ENCODE measurements around the gene VRK1. TPM values are rescaled to one million over a fixed set of nuclear protein-coding genes. Genes with fewer than 3 reads are reported as not detected.
"Not testable (repeated sequence)": the region's sequence is repeated elsewhere in the genome, so short reads cannot be mapped to it uniquely, and the experiment has no call there.

The VRK1 gene
- total and polyA plus RNA-seq, 9 donors: 11.1 to 18.4 (median 12.3) TPM

DNA sequence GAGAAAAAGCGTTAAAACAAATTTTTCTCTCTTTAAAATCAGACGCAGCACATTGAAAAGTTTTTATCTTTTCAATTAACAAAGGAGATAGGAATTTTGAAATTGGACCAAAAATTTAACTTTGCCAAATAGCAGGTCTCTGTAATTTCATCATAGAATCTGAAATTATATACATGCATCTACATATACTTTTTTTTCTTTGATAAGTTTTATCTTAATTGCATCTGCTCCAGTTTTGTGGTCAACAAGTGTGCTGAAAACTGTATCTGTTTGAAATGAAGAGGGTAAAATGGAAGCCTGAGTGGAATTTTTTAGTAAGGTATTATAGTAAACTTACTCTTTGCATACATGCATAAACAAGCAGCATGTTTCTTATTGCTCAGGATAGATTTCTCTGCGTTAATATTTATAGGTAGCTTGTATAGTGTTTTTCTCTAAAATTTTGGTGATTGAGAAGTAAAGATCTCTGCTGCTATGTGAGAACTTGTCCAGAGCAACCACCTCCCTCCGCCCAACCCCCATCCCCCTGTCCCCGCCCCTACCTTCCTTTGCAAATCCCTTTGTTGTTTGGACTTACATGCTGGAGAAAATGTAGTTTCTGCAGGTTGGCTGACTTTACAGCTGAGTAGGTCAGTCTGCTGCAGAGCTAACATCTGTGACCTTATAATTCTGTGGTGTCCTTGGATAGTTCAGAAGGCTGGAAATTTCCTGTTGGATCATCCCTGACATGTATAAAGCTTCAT is 64.6 kb downstream of the VRK1 start:
- WGBS (ENCODE audit: insufficient coverage): no CpG with 5 or more reads among the region's 5 CpGs
- no peak overlapping the region for H3K27ac ChIP-seq (ENCODE audit: low read length)
- H3K27me3 ChIP-seq (ENCODE audit: control insufficient read depth, insufficient read depth, low read length): no peaks in the 10 kb centered on the region
- no peaks in the 10 kb centered on the region for H3K9me3 ChIP-seq (replicated peaks; ENCODE audit: control insufficient read depth, low read depth, low read length)
- DNase-seq: peak; percentile 1
- H3K4me3 ChIP-seq (ENCODE audit: low read length): no peak overlapping the region
- no peaks in the 10 kb centered on the region for H3K36me3 ChIP-seq (ENCODE audit: control insufficient read depth, insufficient read depth, low read length)
- no peaks in the 10 kb centered on the region for H3K4me1 ChIP-seq (ENCODE audit: control insufficient read depth, insufficient read depth, low read length)

- Histone ChIP-seq H3K27me3 (ENCODE audit: control insufficient read depth, insufficient read depth, low read length) (no peaks in the 10 kb centered on the region), H3K4me3 (ENCODE audit: low read length) (no peak overlapping the region), H3K9me3 (replicated peaks; ENCODE audit: control insufficient read depth, low read depth, low read length) (no peaks in the 10 kb centered on the region), H3K27ac (ENCODE audit: low read length) (no peak overlapping the region), H3K36me3 (ENCODE audit: control insufficient read depth, insufficient read depth, low read length) (no peaks in the 10 kb centered on the region), H3K4me1 (ENCODE audit: control insufficient read depth, insufficient read depth, low read length) (no peaks in the 10 kb centered on the region)
- WGBS (ENCODE audit: insufficient coverage): 71% methylated on average over 1 of the region's 5 CpGs
- DNase-seq: no peak
Measured at GRCh38 chr14:96863327-96863985, 66.3 kb downstream of the VRK1 start.

- whole genome bisulfite sequencing (ENCODE audit: insufficient coverage): no CpG with 5 or more reads among the region's 3 CpGs
Measured at GRCh38 chr14:96863986-96864330, 66.8 kb downstream of the VRK1 start.

GRCh38 chr14:96867634-96868033 is 70.5 kb downstream of the VRK1 start:
- no peaks in the 10 kb centered on the region for H3K27me3 ChIP-seq (ENCODE audit: control insufficient read depth, insufficient read depth, low read length)
- no peaks in the 10 kb centered on the region for H3K4me1 ChIP-seq (ENCODE audit: control insufficient read depth, insufficient read depth, low read length)
- no peak overlapping the region for H3K27ac ChIP-seq (ENCODE audit: low read length)
- no peaks in the 10 kb centered on the region for H3K36me3 ChIP-seq (ENCODE audit: control insufficient read depth, insufficient read depth, low read length)
- no peak overlapping the region for H3K4me3 ChIP-seq (ENCODE audit: low read length)
- DNase-seq: no peak
- no peaks in the 10 kb centered on the region for H3K9me3 ChIP-seq (replicated peaks; ENCODE audit: control insufficient read depth, low read depth, low read length)
- no CpG with 5 or more reads among the region's 3 CpGs for WGBS (ENCODE audit: insufficient coverage)

More at GRCh38 chr14:96863986-96864330, 66.8 kb downstream of the VRK1 start:
- Histone ChIP-seq H3K4me1 (ENCODE audit: control insufficient read depth, insufficient read depth, low read length) (no peaks in the 10 kb centered on the region), H3K27me3 (ENCODE audit: control insufficient read depth, insufficient read depth, low read length) (no peaks in the 10 kb centered on the region), H3K36me3 (ENCODE audit: control insufficient read depth, insufficient read depth, low read length) (no peaks in the 10 kb centered on the region), H3K4me3 (ENCODE audit: low read length) (no peak overlapping the region), H3K27ac (ENCODE audit: low read length) (no peak overlapping the region), H3K9me3 (replicated peaks; ENCODE audit: control insufficient read depth, low read depth, low read length) (no peaks in the 10 kb centered on the region)
- DNase-seq: no peak

DNA sequence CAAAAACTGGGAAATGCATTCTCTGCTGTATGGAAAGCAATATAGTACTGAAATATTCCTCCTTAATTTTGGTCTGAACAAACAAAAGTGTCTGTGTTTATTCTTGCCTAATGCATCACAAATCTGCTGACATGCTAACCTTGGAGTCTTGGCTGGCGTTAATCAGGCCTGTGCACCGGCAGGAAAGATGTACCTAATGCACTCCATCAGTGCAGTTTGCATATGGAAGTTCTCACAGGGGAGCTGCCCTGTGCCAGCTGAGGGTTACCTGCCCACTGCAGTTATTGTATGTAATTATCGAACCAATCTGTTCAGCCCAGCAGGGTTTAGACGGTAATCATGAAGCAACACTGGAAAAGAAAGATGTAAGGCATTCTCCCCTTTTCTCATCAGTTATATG is 76.9 kb downstream of the VRK1 start:
- no peak overlapping the region for H3K4me3 ChIP-seq (ENCODE audit: low read length)
- no peaks in the 10 kb centered on the region for H3K36me3 ChIP-seq (ENCODE audit: control insufficient read depth, insufficient read depth, low read length)
- H3K27me3 ChIP-seq (ENCODE audit: control insufficient read depth, insufficient read depth, low read length): no peaks in the 10 kb centered on the region
- no peak overlapping the region for H3K27ac ChIP-seq (ENCODE audit: low read length)
- no peaks in the 10 kb centered on the region for H3K9me3 ChIP-seq (replicated peaks; ENCODE audit: control insufficient read depth, low read depth, low read length)
- no peak for DNase-seq
- H3K4me1 ChIP-seq (ENCODE audit: control insufficient read depth, insufficient read depth, low read length): no peaks in the 10 kb centered on the region
- WGBS (ENCODE audit: insufficient coverage): 60% methylated on average over 2 of the region's 4 CpGs

DNA sequence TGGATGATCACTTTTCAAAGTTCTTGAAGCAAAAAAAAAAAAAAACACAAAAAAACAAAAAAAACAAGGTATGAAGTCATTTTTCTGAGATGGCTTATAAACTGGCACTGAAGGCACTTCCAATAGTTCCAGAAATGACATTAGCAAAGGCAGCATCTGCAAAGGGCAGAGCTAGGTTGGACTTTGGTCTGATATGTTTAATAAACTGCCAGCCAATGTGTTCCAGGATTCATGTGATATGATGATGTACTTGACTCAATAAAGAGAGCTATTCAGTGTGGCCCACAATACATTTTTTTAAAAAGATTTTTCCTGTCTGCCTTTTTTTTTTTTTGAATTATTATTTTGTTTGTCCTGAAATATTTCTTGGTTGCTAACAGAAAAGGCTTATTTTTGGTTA is 79.6 kb downstream of the VRK1 start:
- Histone ChIP-seq H3K27ac (ENCODE audit: low read length) (no peak overlapping the region), H3K36me3 (ENCODE audit: control insufficient read depth, insufficient read depth, low read length) (no peaks in the 10 kb centered on the region), H3K4me1 (ENCODE audit: control insufficient read depth, insufficient read depth, low read length) (no peaks in the 10 kb centered on the region), H3K9me3 (replicated peaks; ENCODE audit: control insufficient read depth, low read depth, low read length) (no peaks in the 10 kb centered on the region), H3K4me3 (ENCODE audit: low read length) (no peak overlapping the region), H3K27me3 (ENCODE audit: control insufficient read depth, insufficient read depth, low read length) (no peaks in the 10 kb centered on the region)
- no peak for DNase-seq

DNA sequence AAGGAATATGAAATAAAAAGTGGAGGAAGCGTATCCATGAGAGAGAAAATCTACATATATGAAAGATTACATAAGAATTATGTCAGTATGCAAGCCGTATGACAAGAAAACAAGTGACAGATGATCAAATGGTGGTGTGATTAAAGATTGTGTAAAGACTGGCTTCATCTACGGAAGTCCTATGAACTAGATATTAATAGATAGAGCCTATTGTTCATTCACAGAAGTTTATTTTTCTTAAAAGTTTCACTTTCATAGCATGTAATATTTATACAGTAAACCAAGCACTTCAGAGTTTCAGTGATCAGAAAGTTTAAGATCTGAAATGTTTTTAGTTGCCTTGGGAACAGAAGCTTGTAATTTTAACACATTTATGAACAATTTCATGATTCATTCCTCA is 84.5 kb downstream of the VRK1 start:
- DNase-seq: no peak
- Histone ChIP-seq H3K27me3 (ENCODE audit: control insufficient read depth, insufficient read depth, low read length) (no peaks in the 10 kb centered on the region), H3K9me3 (replicated peaks; ENCODE audit: control insufficient read depth, low read depth, low read length) (no peaks in the 10 kb centered on the region), H3K4me1 (ENCODE audit: control insufficient read depth, insufficient read depth, low read length) (no peaks in the 10 kb centered on the region), H3K36me3 (ENCODE audit: control insufficient read depth, insufficient read depth, low read length) (no peaks in the 10 kb centered on the region), H3K27ac (ENCODE audit: low read length) (no peak overlapping the region), H3K4me3 (ENCODE audit: low read length) (no peak overlapping the region)
- no CpG with 5 or more reads among the region's 3 CpGs for WGBS (ENCODE audit: insufficient coverage)

GRCh38 chr14:96883974-96884373 is 86.8 kb downstream of the VRK1 start:
- not testable (repeated sequence) for DNase-seq; H3K9me3 ChIP-seq (replicated peaks; ENCODE audit: control insufficient read depth, low read depth, low read length)

DNA sequence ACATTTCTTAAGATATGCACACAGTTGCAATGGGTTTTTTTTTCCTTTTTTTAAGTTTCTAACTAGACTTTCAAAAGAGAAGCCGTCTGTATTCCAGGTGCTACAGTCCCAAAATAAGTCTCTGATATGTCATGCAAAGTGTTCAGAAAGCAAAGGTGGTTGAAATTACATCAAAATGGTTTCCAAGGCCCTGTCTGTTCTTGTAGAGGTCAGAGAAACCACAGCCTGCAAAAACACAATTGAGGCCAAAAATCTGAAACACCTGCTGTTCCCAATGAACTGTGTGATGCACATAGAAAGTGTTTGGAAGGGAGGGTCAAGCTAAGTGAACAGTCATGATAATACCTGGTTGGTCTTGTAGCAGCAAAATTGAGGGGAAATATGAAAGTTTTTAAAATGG is 91.0 kb downstream of the VRK1 start:
- no peak for DNase-seq
- H3K36me3 ChIP-seq (ENCODE audit: control insufficient read depth, insufficient read depth, low read length): no peaks in the 10 kb centered on the region
- H3K9me3 ChIP-seq (replicated peaks; ENCODE audit: control insufficient read depth, low read depth, low read length): no peaks in the 10 kb centered on the region
- H3K4me1 ChIP-seq (ENCODE audit: control insufficient read depth, insufficient read depth, low read length): no peaks in the 10 kb centered on the region
- no peak overlapping the region for H3K4me3 ChIP-seq (ENCODE audit: low read length)
- no CpG with 5 or more reads among the region's 1 CpG for WGBS (ENCODE audit: insufficient coverage)
- no peaks in the 10 kb centered on the region for H3K27me3 ChIP-seq (ENCODE audit: control insufficient read depth, insufficient read depth, low read length)
- no peak overlapping the region for H3K27ac ChIP-seq (ENCODE audit: low read length)

More at GRCh38 chr14:96883974-96884373, 86.8 kb downstream of the VRK1 start:
- not testable (repeated sequence) for H3K36me3 ChIP-seq (ENCODE audit: control insufficient read depth, insufficient read depth, low read length); H3K4me3 ChIP-seq (ENCODE audit: low read length); H3K27me3 ChIP-seq (ENCODE audit: control insufficient read depth, insufficient read depth, low read length); H3K27ac ChIP-seq (ENCODE audit: low read length); H3K4me1 ChIP-seq (ENCODE audit: control insufficient read depth, insufficient read depth, low read length)
- WGBS (ENCODE audit: insufficient coverage): no CpG with 5 or more reads among the region's 5 CpGs

DNA sequence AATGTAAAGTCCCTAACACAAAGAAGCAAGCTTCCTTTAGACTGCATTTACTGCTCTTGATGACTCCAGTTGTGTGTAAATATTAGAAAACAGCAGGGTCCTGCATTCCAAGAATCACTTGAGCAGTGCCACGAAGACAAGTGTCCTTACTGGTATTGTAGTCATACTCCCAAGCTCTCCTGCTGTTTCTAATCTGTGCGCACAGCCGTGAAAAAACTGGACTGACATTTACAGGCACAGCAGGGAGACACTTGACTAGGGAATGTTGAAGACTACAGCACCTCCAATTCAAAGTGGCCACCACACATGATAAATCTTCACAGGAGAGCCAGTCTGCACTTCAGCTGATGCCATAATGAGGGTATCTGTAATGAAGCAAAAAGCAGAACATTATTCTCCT is 91.4 kb downstream of the VRK1 start:
- WGBS (ENCODE audit: insufficient coverage): 29% methylated on average over 1 of the region's 3 CpGs
- no peaks in the 10 kb centered on the region for H3K9me3 ChIP-seq (replicated peaks; ENCODE audit: control insufficient read depth, low read depth, low read length)
- no peaks in the 10 kb centered on the region for H3K4me1 ChIP-seq (ENCODE audit: control insufficient read depth, insufficient read depth, low read length)
- no peak for DNase-seq
- no peak overlapping the region for H3K4me3 ChIP-seq (ENCODE audit: low read length)
- H3K36me3 ChIP-seq (ENCODE audit: control insufficient read depth, insufficient read depth, low read length): no peaks in the 10 kb centered on the region
- H3K27ac ChIP-seq (ENCODE audit: low read length): no peak overlapping the region
- H3K27me3 ChIP-seq (ENCODE audit: control insufficient read depth, insufficient read depth, low read length): no peaks in the 10 kb centered on the region

Data from muscle of leg (tissue), 11 donors.